H9 (cell line): Measurements from ENCODE around the gene CEMIP. TPM values are rescaled to one million over a fixed set of nuclear protein-coding genes. Genes with fewer than 3 reads are reported as not detected.

Experiments
- DNase-seq: peaks from one replicate; pipeline ENCODE4 v3.0.0-alpha.2; 2017
- H2AFZ ChIP-seq: one replicate; pipeline ENCODE4 v1.6.1; 2013; ENCODE audit warnings: mild to moderate bottlenecking, low read length, control low read depth, moderate library complexity
- H2AK5ac ChIP-seq: 2 replicates; pipeline ENCODE4 v1.6.1; 2013; ENCODE audit warnings: low read length, control low read depth, mixed read lengths; ENCODE audit not compliant: insufficient read length
- H2BK120ac ChIP-seq: one replicate; pipeline ENCODE4 v1.6.1; 2013; ENCODE audit warnings: low read depth, mild to moderate bottlenecking, low read length, control low read depth, inconsistent platforms; ENCODE audit not compliant: poor library complexity, severe bottlenecking
- H2BK12ac ChIP-seq: 2 replicates; pipeline ENCODE4 v1.6.1; 2013; ENCODE audit warnings: low read length, control low read depth, mixed read lengths, low read depth; ENCODE audit not compliant: insufficient read length
- H2BK15ac ChIP-seq: 2 replicates; pipeline ENCODE4 v1.6.1; 2013; ENCODE audit warnings: low read depth, low read length, control low read depth
- H2BK20ac ChIP-seq: one replicate; pipeline ENCODE4 v1.6.1; 2013; ENCODE audit warnings: low read depth, mild to moderate bottlenecking, low read length, control low read depth, inconsistent platforms; ENCODE audit not compliant: poor library complexity, severe bottlenecking
- H2BK5ac ChIP-seq: 2 replicates; pipeline ENCODE4 v1.6.1; 2013; ENCODE audit warnings: low read length, control low read depth, mixed read lengths; ENCODE audit not compliant: insufficient read length
- H3K14ac ChIP-seq: 2 replicates; pipeline ENCODE4 v1.6.1; 2013; ENCODE audit warnings: low read length, control low read depth; ENCODE audit not compliant: insufficient read depth
- H3K18ac ChIP-seq: 2 replicates; pipeline ENCODE4 v1.6.1; 2013; ENCODE audit warnings: low read depth, mild to moderate bottlenecking, mixed read lengths, low read length, control low read depth; ENCODE audit not compliant: insufficient read length
- H3K23ac ChIP-seq: 2 replicates; pipeline ENCODE4 v1.6.1; 2013; ENCODE audit warnings: low read length, control low read depth, mixed read lengths, low read depth; ENCODE audit not compliant: insufficient read length
- H3K23me2 ChIP-seq: 2 replicates; pipeline ENCODE4 v1.6.1; 2013; ENCODE audit warnings: low read depth, mild to moderate bottlenecking, mixed read lengths, low read length, control low read depth; ENCODE audit not compliant: insufficient read length, poor library complexity, severe bottlenecking
- H3K27ac ChIP-seq: 2 replicates; pipeline ENCODE4 v1.5.1; 2013; ENCODE audit warnings: low read length, control low read depth, mixed read lengths, low read depth; ENCODE audit not compliant: insufficient read length
- H3K27me3 ChIP-seq: 2 replicates; pipeline ENCODE4 v1.6.1; 2013; ENCODE audit warnings: low read length, control low read depth, inconsistent platforms; ENCODE audit not compliant: insufficient read depth
- H3K4ac ChIP-seq: 2 replicates; pipeline ENCODE4 v1.6.1; 2013; ENCODE audit warnings: low read depth, mild to moderate bottlenecking, control low read depth, inconsistent platforms, low read length, moderate library complexity
- H3K4me1 ChIP-seq: 2 replicates; pipeline ENCODE4 v1.6.1; 2013; ENCODE audit warnings: low read length, control low read depth, inconsistent platforms; ENCODE audit not compliant: insufficient read depth
- H3K4me2 ChIP-seq: 2 replicates; pipeline ENCODE4 v1.6.1; 2013; ENCODE audit warnings: low read length, control low read depth, mixed read lengths; ENCODE audit not compliant: insufficient read length, insufficient read depth
- H3K56ac ChIP-seq: 2 replicates; pipeline ENCODE4 v1.6.1; 2013; ENCODE audit warnings: low read depth, mild to moderate bottlenecking, mixed read lengths, low read length, control low read depth; ENCODE audit not compliant: insufficient read length
- H3K79me1 ChIP-seq: 2 replicates; pipeline ENCODE4 v1.6.1; 2013; ENCODE audit warnings: low read depth, mild to moderate bottlenecking, moderate library complexity, low read length, control low read depth, inconsistent platforms; ENCODE audit not compliant: insufficient read depth, poor library complexity, severe bottlenecking
- H3K79me2 ChIP-seq: 2 replicates; pipeline ENCODE4 v1.6.1; 2013; ENCODE audit warnings: low read length, control low read depth, inconsistent platforms; ENCODE audit not compliant: insufficient read depth
- H3K9ac ChIP-seq: 2 replicates; pipeline ENCODE4 v1.6.1; 2013; ENCODE audit warnings: low read length, control low read depth, mixed read lengths; ENCODE audit not compliant: insufficient read length; ENCODE audit errors: extremely low read depth
- H3K9me3 ChIP-seq: one replicate; pipeline ENCODE4 v1.6.1; 2013; ENCODE audit warnings: low read depth, low read length, inconsistent platforms; ENCODE audit not compliant: control insufficient read depth
- H3T11ph ChIP-seq: one replicate; pipeline ENCODE4 v1.6.1; 2013; ENCODE audit warnings: mild to moderate bottlenecking, low read length, control low read depth, inconsistent platforms
- H4K20me1 ChIP-seq: one replicate; pipeline ENCODE4 v1.6.1; 2013; ENCODE audit not compliant: control insufficient read depth, insufficient read length, insufficient read depth
- H4K5ac ChIP-seq: 2 replicates; pipeline ENCODE4 v1.6.1; 2013; ENCODE audit warnings: low read depth, mild to moderate bottlenecking, mixed read lengths, low read length, control low read depth; ENCODE audit not compliant: insufficient read length
- H4K8ac ChIP-seq: replicated peaks from 2 replicates; pipeline ENCODE4 v1.6.1; 2013; ENCODE audit warnings: low read length, control low read depth, mixed read lengths, low read depth; ENCODE audit not compliant: insufficient read length
- H4K91ac ChIP-seq: 2 replicates; pipeline ENCODE4 v1.6.1; 2013; ENCODE audit warnings: low read depth, mild to moderate bottlenecking, moderate library complexity, mixed read lengths, low read length, control low read depth; ENCODE audit not compliant: insufficient read length
- H3K27ac Mint-ChIP-seq, 3 experiments: 2 replicates in 2 of 3; 3 replicates in 1 of 3; pipeline ENCODE4 v1.8.0; 2020 to 2021; ENCODE audit warnings: mixed read lengths in 3 of 3, mild to moderate bottlenecking in 1 of 3, moderate library complexity in 1 of 3
- H3K27me3 Mint-ChIP-seq: 2 replicates; pipeline ENCODE4 v1.8.0; 2021; ENCODE audit warnings: low read depth, mild to moderate bottlenecking, moderate library complexity, mixed read lengths
- H3K36me3 Mint-ChIP-seq, 3 experiments: 2 replicates in 2 of 3; 3 replicates in 1 of 3; pipeline ENCODE4 v1.8.0; 2020 to 2021; ENCODE audit warnings: low read depth in 3 of 3, mixed read lengths in 3 of 3; ENCODE audit not compliant: insufficient read depth in 1 of 3
- H3K4me1 Mint-ChIP-seq, 2 experiments: 2 replicates each; pipeline ENCODE4 v1.8.0; 2020; ENCODE audit warnings: mixed read lengths in 2 of 2
- H3K4me3 Mint-ChIP-seq, 2 experiments: 2 replicates in 1 of 2; 3 replicates in 1 of 2; pipeline ENCODE4 v1.8.0; 2020 to 2021; ENCODE audit warnings: mild to moderate bottlenecking in 2 of 2, mixed read lengths in 2 of 2, moderate library complexity in 1 of 2
- H3K9me3 Mint-ChIP-seq, 2 experiments: 2 replicates in 1 of 2; 3 replicates in 1 of 2; pipeline ENCODE4 v1.8.0; 2020; ENCODE audit warnings: mild to moderate bottlenecking in 2 of 2, mixed read lengths in 2 of 2, moderate library complexity in 1 of 2
- CTCF ChIP-seq: fragments of 200-600 bp; sonication (generic); conservative IDR thresholded peaks from 3 replicates; pipeline ENCODE4 v1.8.0; 2021; ENCODE audit warnings: antibody characterized with exemption, mild to moderate bottlenecking
- WGBS: extraction: QIAGEN DNeasy Blood & Tissue Kit; methylation state at CpG from one replicate; pipeline ENCODE4 v1.1.7; 2013; ENCODE audit warnings: missing lambda C conversion rate, low lambda C conversion rate, mixed read lengths; ENCODE audit not compliant: insufficient read length; ENCODE audit errors: extremely low coverage; 5-methylcytosine and 5-hydroxymethylcytosine counted together
- total RNA-seq: library from RNA; stranded (reverse); gene quantifications from 2 replicates; pipeline ENCODE4 v1.2.1, GENCODE V29; 2021

The CEMIP gene
- total RNA-seq, 1 experiment from 2014 or later, result 0.09 TPM

GRCh38 chr15:80944818-80945217 is 165.6 kb downstream of the CEMIP start:
- no peak for TF ChIP-seq CTCF
- Histone ChIP-seq H4K91ac (no peak overlapping the region), H2BK12ac (no peak overlapping the region), H3K4me1 (no peaks in the 10 kb centered on the region), H3T11ph (no peak overlapping the region), H2BK5ac (no peak overlapping the region), H3K4me2 (no peak overlapping the region), H3K23ac (no peak overlapping the region), H3K9me3 (no peaks in the 10 kb centered on the region), H2BK15ac (no peak overlapping the region), H2BK20ac (no peak overlapping the region), H3K56ac (no peak overlapping the region), H3K27ac (no peak overlapping the region), H2AFZ (no peak overlapping the region), H3K27me3 (no peaks in the 10 kb centered on the region), H3K4ac (no peak overlapping the region), H3K79me2 (no peaks in the 10 kb centered on the region), H4K8ac (no peak overlapping the region), H4K5ac (no peak overlapping the region), H4K20me1 (no peaks in the 10 kb centered on the region), H3K79me1 (no peaks in the 10 kb centered on the region), H3K18ac (no peak overlapping the region), H3K23me2 (no peaks in the 10 kb centered on the region), H2BK120ac (no peak overlapping the region), H2AK5ac (no peak overlapping the region), H3K14ac (no peak overlapping the region; the same call in 1 of the 2 replicates), H3K9ac (no peak overlapping the region)
- H3K27me3 Mint-ChIP-seq, result no peaks in the 10 kb centered on the region
- no peak overlapping the region for H3K4me3 Mint-ChIP-seq
- no peak for DNase-seq
- peaks cover 4 to 8% of the 10 kb centered on the region in 2 experiments; a peak in 2 of 4 replicates for H3K4me1 Mint-ChIP-seq
- no peak overlapping the region for H3K27ac Mint-ChIP-seq
- no CpG with 5 or more reads among the region's 3 CpGs for WGBS
- H3K36me3 Mint-ChIP-seq, result peaks cover 12 to 37% (median 32%) of the 10 kb centered on the region in 3 experiments
- H3K9me3 Mint-ChIP-seq, result no peaks in the 10 kb centered on the region
